Measurements from ENCODE around the gene BMP2.

Gene BMP2

GRCh38 chr20:6767536-6768227 lies at the start of gene BMP2:
TSS of gene BMP2 (plus strand) at chr20:6767686. CDS start at chr20:6770127, 2,441 bp downstream.
- no peak for DNase-seq

GRCh38 chr20:6718662-6719368 lies 48.7 kb upstream of the BMP2 start:
- DNase-seq = no peak

- DNase-seq = no peak
These were observed 48.1 kb upstream of the BMP2 start for GRCh38 chr20:6719369-6719721.

GRCh38 chr20:6726761-6727160 lies 40.7 kb upstream of the BMP2 start:
- no peak for DNase-seq

GRCh38 chr20:6730672-6731328 lies 36.7 kb upstream of the BMP2 start:
- no peak for DNase-seq

- no peak for DNase-seq
These were observed 35.5 kb upstream of the BMP2 start for GRCh38 chr20:6732001-6732447.

- DNase-seq = no peak
These were observed 34.6 kb upstream of the BMP2 start for GRCh38 chr20:6732851-6733250.

- DNase-seq = no peak
These were observed 33.5 kb upstream of the BMP2 start for GRCh38 chr20:6733965-6734364.

GRCh38 chr20:6735942-6736845 lies 31.3 kb upstream of the BMP2 start:
- no peak for DNase-seq

GRCh38 chr20:6739406-6739805 lies 28.1 kb upstream of the BMP2 start:
- no peak for DNase-seq

- DNase-seq = no peak
These were observed 27.4 kb upstream of the BMP2 start for GRCh38 chr20:6740096-6740495.

- no peak for DNase-seq
These were observed 23.3 kb upstream of the BMP2 start for GRCh38 chr20:6744180-6744579.

- DNase-seq = no peak
These were observed 22.7 kb upstream of the BMP2 start for GRCh38 chr20:6744805-6745204.

- no peak for DNase-seq
These were observed 20.4 kb upstream of the BMP2 start for GRCh38 chr20:6746901-6747609.

GRCh38 chr20:6750438-6750837 lies 17.0 kb upstream of the BMP2 start:
- DNase-seq = no peak

GRCh38 chr20:6756693-6757595 lies 10.5 kb upstream of the BMP2 start:
- DNase-seq = no peak

GRCh38 chr20:6764619-6765018 lies 2.9 kb upstream of the BMP2 start:
- no peak for DNase-seq

- DNase-seq = peak; percentile 59
These were observed 1.9 kb upstream of the BMP2 start for GRCh38 chr20:6765469-6766058.

GRCh38 chr20:6766433-6766832 lies 1.1 kb upstream of the BMP2 start:
- no peak for DNase-seq

- no peak for DNase-seq
These were observed 355 bp upstream of the BMP2 start for GRCh38 chr20:6767126-6767535.
